Erythroblast (primary cell): ENCODE measurements around the gene SLC38A1.
"Not testable (repeated sequence)": the region's sequence is repeated elsewhere in the genome, so short reads cannot be mapped to it uniquely, and the experiment has no call there.

Source experiments
- GATA1 ChIP-seq: IDR thresholded peaks from 2 replicates; pipeline ENCODE4 v1.6.1; 2011; ENCODE audit warnings: low read depth, mild to moderate bottlenecking, control low read depth, low read length, moderate library complexity
- POLR2A ChIP-seq: IDR thresholded peaks from 2 replicates; pipeline ENCODE4 v1.6.1; 2011; ENCODE audit warnings: mild to moderate bottlenecking, low read length

DNA sequence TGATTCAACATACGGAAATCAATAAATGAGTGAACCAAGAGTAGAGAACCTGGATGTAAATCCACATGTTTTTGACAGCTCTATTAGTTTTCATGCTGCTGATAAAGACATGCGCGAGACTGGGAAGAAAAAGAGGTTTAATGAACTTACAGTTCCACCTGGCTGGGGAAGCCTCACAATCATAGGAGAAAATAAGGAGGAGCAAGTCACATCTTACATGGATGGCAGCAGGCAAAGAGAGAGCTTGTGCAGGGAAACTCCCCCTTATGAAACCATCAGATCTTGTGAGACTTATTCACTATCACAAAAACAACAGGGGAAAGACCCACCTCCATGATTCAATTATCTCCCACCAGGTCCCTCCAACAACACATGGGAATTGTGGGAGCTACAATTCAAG, 23.1 kb upstream of the SLC38A1 start:
- not testable (repeated sequence) for TF ChIP-seq POLR2A, GATA1
